Stomach (tissue), 4 donors: ENCODE measurements around the gene NMS.

Source experiments
- POLR2A ChIP-seq, 4 donors: fragments of 450-650 bp; IDR thresholded peaks; one replicate each; pipeline ENCODE4 v1.6.1; 2016; ENCODE audit warnings: antibody characterized with exemption in 4 of 4, control low read depth in 2 of 4, mild to moderate bottlenecking in 1 of 4, moderate library complexity in 1 of 4
- POLR2AphosphoS5 ChIP-seq, 3 donors: sonication (generic); formaldehyde crosslinking; IDR thresholded peaks; one replicate each; pipeline ENCODE4 v1.6.1; 2016; ENCODE audit warnings: antibody characterized with exemption in 3 of 3
- TF ChIP-seq, protein P1 (sequence below), 7 experiments: fragments of 450-650 bp in 4 of 7; fragments of 200-600 bp in 3 of 7; sonication (generic) in 3 of 7; IDR thresholded peaks; one replicate each; pipeline ENCODE4 v1.5.1; 2016 to 2019; ENCODE audit warnings: antibody characterized with exemption in 7 of 7, control low read depth in 2 of 7, mild to moderate bottlenecking in 1 of 7

DNA sequence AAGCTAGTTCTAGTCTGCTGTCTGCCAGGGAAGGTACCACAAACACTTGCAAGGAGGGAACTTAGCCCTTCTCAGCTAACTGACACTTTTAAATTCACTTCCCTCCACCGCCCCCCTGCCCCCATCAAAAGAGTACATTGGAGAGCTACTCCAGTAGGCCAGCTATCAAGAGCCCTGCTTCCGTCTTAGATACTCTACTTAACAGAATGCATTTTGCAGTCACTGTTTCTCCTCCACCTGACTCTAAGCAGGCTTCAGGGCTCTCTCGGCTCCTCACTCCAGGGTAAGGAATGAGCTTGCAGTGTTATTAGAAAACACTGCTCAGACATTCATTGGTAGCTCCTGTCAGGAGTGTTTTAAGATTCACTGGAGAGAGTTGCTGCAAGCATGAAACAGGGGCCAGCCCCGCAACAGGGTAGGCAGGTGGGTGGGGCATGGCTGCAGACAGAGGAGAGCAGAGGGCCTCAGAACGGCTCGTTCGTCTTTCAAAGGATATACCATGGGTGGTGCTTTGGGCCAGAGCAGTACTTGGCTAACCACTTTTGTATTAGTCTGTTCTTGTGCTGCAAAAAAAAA lies 57.2 kb downstream of the NMS start:
- TF ChIP-seq POLR2A (IDR thresholded peaks at IDR 0.05) (no peak), POLR2AphosphoS5 (IDR thresholded peaks at IDR 0.05) (no peak)
- TF ChIP-seq, protein P1, sequence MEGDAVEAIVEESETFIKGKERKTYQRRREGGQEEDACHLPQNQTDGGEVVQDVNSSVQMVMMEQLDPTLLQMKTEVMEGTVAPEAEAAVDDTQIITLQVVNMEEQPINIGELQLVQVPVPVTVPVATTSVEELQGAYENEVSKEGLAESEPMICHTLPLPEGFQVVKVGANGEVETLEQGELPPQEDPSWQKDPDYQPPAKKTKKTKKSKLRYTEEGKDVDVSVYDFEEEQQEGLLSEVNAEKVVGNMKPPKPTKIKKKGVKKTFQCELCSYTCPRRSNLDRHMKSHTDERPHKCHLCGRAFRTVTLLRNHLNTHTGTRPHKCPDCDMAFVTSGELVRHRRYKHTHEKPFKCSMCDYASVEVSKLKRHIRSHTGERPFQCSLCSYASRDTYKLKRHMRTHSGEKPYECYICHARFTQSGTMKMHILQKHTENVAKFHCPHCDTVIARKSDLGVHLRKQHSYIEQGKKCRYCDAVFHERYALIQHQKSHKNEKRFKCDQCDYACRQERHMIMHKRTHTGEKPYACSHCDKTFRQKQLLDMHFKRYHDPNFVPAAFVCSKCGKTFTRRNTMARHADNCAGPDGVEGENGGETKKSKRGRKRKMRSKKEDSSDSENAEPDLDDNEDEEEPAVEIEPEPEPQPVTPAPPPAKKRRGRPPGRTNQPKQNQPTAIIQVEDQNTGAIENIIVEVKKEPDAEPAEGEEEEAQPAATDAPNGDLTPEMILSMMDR (IDR thresholded peaks at IDR 0.05), result no peak
